ENCODE data around the gene TMED4.
A peak's percentile ranks its signal among the peaks of the same experiment; 100 is the strongest.
"Not testable (repeated sequence)": the region's sequence is repeated elsewhere in the genome, so short reads cannot be mapped to it uniquely, and the experiment has no call there.

The TMED4 gene

DNA sequence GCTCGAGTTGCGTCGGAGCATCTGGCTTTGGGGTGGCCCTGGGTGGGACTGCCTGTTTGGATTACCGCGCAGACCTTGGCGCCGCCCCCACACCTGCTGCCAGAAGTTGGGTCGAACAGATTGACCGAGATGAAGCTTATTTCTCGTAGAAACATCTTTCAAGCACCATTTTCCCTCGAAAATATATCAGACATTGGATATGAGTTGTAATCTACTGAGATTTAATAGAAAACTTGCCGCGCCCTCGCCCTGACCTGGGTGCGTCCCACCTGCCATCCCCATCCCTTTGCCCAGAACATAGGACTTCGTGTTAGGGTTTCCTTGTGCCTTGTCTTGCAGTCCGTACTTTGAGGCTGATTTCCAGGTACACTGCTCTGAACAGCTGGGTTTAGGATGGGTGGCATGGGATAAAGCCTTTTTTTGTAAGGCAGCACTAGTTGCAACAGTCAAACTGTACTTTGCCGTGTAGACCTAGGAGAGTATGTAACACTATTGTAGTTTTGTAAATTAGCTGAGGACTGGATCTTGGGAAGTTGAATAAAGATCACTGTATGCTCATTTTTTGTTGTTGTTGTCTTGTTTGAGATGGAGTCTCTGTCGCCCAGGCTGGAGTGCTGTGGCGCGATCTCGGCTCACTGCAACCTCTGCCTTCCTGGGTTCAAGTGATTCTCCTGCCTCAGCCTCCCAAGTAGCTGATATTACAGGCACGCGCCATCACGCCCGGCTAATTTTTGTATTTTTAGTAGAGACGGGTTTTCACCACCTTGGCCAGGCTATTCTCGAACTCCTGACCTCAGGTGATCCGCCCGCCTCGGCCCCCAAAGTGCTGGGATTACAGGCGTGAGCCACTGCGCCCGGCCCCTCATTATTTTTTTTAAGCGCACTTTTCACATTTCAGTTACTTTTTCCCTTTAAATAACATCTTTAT is 25.4 kb upstream of the TMED4 start:
- no peak for DNase-seq (ENCODE audit: low read depth, low spot score)

DNA sequence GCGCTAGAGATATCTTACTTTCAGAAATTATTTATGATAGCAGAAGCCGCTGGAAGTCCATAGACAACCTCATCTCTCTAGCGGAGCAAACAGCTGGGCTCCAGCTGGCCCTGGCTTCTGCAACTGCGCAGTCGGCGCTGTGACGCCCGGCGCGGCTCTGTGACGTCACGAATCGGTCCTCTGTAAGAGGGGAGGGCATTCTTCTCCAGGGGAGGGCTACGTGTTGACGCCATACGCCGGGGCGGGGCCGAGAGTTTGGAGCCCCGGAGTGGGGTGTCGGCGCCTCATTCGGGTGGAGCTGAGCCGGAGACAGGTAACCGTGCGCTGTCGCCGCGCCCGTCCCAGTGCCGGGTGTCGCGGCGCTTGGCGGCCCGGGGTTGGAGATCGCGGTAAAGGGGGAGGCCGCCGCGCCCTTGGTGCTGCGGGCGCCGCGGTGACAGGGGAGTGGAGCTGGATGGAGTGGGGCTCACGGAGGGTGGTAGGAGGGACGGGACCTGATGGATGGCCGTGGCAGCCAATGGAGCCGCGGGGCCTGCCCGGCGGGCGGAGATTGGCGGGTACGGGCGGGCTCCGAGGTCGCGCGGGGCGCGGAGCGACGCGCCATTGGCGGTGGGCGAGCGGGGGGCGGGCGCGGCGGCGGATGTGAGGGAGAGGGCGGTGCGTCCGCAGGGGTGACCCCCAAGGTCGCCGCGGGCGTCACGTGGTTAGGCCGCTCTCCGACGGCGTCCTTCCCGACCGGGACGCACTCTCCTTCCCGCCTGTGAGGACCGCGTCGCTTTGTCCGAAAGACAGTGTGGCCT is 24.5 kb upstream of the TMED4 start, which contains the start of gene OGDH:
Gene OGDH, plus strand, starts transcription at position 287 of the 800 bp plus-strand sequence. CDS start 17,717 bp downstream, outside the sequence.
- DNase-seq (ENCODE audit: low read depth, low spot score): peak; percentile 99

DNA sequence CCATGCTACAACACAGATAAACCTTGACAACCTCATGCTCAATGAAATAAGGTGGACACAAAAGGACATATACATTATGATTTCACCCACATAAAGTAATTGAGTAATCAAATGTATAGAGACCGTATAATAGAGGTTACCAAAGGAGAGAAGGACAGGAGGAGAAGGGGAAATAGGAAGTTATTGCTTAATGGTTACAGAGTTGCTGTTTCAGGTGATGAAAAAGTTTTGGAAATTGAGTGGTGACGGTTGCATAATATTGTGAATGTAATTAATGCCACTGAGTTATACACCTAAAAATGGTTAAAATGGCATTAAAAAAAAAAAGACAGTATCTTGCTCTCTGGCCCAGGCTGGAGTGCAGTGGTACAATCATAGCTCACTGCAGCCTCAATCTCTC is 22.9 kb upstream of the TMED4 start:
- DNase-seq (ENCODE audit: low read depth, low spot score): no peak

DNA sequence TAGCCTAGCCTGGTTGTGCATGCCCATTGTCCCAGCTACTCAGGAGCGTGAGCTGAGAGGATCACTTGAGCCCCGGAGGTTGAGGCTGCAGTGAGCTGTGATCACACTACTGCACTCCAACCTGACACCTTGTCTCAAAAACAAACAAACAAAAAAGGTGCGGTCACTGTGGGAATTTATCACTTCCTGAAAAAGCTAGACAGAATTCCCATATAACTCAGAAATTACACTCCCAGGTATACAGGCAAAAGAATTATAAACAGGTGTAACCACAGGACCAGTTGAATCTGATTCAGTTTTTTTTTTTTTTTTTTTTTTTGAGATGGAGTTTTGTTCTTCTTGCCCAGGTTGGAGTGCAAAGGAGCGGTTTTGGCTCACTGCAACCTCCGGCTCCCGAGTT is 21.2 kb upstream of the TMED4 start:
- DNase-seq (ENCODE audit: low read depth, low spot score): no peak

DNA sequence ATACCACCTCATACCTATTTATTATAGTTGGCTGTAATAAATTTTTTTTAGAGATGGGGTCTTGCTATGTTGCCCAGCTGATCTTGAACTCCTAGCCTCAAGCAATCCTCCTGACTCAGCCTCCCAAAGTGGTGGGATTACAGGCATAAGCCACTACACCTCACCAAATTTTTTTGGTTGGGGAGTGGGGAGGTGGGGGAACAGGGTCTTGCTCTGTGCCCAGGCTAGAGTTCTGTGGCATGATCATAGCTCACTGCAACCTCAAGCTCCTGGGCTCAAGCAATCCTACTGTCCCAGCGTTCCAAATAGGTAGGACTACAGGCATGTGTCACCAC is 20.5 kb upstream of the TMED4 start:
- no peak for DNase-seq (ENCODE audit: low read depth, low spot score)

DNA sequence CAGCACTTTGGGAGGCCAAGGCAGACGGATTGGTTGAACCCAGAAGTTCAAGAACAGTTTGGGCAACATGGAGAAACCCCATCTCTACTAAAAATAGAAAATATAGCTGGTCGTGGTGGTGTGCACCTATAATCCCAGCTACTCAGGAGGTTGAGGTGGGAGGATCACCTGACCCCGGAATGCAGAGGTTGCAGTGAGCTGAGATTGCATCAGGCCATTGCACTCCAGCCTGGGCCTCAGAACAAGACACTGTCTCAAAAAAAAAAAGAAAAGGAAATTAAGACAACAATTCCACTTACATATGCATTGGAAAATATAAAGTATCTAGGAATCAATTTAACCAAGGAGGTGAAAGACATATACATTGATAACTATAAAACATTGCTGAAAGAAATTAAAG is 17.2 kb upstream of the TMED4 start:
- no peak for DNase-seq (ENCODE audit: low read depth, low spot score)

DNA sequence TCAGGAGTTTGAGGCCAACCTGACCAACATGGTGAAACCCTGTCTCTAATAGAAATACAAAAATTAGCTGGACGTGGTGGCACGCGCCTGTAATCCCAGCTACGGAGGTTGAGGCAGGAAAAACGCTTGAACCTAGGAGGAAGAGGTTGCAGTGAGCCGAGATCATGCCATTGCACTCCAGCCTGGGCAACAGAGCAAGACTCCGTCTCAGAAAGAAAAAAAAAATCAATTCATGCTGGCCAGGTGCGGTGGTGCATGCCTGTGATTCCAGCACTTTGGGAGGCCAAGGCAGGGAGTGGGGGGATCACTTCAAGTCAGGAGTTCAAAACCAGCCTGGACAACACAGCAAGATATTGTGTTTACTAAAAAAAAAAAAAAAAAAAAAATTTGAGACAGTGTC is 15.2 kb upstream of the TMED4 start:
- DNase-seq (ENCODE audit: low read depth, low spot score): not testable (repeated sequence)

DNA sequence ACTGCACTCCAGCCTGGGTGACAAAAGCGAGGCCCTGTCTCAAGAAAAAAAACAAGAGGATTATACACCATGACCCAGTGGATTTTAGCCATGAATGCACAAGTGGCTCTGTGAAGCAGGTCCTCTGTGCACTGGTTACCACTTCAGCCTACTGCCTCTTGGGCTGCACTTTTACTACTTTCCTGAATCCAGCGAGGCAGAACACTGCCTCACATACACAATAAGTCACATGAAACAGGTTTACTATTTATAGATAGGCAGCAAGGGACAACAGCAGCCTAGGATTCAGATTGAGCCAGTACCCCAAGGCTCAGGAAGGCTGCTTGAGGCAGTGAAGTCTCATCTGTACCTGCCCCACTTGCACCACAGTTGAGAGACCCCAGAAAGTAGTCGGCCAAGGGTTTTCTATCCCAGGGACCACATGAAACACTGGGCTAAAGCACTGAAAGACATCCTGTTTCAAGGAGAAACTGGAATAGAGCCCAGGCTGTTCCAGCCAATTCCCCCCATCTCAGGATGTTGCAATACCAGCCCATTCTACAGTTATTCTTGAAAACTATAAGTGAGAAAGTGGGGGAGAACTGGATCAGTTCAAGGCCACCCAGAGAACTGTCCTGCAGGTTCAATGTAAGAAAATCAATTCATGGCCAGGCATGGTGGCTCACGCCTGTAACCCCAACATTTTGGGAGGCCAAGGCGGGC is 14.1 kb upstream of the TMED4 start:
- no peak for DNase-seq (ENCODE audit: low read depth, low spot score)

DNA sequence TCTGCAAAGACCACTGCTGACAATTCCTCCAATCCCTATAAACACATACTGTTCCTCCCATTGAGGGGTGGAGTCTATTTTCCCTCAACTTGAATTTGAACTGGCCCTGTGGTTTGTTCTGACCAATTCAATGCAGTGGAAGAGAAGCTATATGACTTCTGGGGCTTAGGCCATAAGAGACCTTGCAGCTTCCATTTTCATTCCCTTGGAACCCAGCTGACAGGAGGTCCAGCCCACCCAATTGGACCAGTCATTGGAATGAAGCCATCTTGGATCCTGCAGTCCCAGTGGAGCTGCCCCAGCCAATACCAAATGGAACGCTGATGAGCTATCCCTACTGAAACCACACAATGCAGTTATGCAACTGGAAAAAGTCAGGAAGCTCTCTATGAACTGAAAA is 8.9 kb upstream of the TMED4 start:
- no peak for DNase-seq (ENCODE audit: low read depth, low spot score)

DNA sequence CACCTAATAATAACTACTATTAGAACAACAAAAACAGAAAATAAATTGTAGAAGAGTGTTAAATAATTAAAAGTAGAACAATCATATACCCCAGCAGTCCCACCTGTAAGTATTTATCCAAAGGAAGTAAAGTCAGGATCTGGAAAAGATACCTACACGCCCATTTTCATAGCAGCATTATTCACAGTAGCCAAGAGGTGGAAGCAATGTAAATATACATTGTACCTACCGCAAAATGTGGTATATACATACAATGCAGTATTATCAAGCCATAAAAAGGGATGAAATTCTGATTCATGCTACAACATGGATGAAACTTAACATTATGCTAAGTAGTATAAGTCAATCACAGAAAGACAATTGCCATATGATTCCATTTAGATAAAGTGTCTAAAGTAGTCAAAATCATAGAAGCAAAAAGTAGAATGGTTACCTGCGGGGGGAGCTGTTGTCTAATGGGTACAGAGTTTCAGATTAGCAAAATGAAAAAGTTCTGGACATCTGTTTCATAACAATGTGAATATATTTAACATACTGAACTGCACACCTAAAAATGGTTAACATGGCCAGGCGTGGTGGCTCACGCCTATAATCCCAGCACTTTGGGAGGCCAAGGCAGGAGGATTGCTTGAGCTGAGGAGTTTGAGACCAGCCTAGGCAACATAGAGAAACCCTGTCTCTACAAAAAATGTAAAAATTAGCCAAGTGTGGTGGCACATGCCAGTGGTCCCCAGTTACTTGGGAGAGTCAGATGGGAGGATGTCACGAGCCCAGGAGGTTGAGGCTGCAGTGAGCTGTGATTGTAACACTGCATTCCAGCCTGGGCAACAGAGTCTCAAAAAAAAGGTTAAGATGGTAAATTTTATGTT is 6.0 kb upstream of the TMED4 start:
- peak; percentile 67 for DNase-seq (ENCODE audit: low read depth, low spot score)

DNA sequence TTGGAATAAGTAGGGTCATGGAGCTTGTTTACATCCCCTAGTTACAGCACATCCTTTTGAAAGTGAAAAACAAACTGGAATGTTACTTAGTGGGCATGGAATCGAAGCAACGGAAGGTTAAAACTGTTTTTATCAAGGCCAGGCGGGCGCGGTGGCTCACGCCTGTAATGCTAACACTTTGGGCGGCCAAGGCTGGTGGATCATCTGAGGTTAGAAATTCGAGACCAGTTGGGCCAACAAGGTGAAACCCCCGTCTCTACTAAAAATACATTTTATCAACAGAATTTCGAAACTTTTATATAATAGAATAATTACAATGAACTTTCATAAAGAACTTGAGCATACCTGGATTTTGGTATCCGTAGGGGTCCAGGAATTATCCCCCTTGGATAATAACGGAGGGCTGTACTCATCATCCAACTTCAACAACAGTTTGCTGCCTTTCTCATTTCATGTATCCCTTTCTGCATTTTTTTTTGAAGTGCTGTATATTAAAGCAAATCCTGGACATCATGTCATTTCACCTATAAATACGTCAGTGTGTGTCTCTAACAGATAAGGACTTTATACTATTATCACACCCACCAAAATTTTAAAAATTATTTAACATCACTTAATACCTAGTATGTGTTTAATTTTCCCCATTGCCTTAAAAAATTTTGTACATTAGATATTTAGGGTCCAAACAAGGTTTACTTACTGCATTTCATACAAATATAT is 1.3 kb upstream of the TMED4 start:
- DNase-seq (ENCODE audit: low read depth, low spot score): no peak

DNA sequence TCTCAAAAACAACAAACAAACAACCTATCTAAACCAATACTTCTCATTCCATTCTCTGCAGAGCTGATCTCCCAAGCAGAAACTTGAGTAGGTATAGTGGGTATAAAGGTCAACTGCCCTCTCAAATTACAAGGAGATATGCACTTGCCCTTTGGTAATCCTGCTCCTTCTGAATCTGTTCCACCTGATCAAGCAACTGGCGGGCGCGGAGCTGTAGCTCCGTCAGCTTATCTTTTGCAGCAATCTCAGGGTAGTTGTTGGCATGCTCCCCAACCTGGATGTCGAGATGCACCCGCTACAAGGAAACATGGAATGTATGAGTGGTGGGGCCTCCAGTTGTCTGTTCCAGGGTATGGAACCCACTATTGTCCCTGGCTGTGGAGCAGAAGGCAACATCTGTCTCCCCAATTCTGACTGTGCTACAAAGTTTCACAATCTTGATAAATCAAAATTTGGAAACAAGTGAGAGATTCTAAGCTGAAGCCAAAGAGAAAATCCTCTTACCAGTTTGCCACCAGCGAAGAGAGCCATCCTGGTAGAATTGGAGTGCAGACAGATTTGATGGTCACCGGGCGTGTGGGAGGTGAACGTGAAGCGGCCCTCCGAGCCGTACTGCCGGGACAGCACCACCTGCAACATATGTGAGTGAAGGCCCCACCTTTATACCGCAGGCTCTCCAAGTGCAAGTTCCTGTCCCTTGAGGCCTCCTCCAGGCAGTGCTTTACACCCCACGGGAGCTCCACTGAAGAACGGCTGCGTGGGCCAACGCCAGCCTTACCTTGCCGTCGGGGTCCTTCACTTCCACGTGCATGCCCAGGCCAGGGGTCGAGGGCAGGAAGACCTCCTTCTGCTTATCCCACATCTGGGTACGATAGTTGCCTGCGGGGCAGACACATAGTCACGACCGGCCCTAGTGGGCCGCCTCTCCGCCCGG is 819 bp downstream of the TMED4 start:
- peak; percentile 28 for DNase-seq (ENCODE audit: low read depth, low spot score)

DNA sequence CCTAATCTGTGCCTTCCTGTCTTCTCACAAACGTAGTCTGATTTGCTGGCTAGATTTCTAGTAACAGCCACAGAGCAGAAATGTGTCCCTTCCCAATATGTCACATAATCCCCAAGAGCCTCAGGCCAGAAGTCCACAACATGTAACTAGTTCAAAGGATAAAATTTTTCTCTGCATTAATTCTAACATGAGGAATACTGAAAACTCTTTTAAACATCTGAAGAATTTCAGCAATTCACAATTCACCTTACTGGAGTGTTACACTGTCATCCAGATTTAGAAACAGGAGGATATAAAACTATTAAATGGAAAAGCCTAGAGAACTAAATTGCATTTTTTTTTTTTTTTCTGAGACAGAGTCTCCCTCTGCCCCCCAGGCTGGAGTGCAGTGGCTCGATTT is 5.8 kb downstream of the TMED4 start:
- DNase-seq (ENCODE audit: low read depth, low spot score): no peak

DNA sequence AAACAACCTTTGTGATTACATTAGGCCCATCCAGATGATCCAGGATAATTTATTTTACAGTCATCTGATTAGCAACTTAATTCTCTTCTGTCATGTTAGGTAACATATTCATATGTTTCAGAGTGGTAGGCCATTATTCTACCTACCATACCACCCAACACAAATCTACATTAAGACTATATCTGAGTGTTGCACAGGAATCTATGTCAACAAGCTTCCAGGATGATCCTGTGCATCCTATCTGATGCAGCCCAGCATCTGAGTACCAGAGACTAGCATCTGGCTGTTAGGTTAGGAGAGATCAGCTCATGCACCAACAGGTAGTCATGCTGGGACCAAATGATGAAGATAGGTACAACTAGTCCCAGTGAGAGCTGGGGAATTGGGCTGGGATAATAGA is 7.0 kb downstream of the TMED4 start:
- DNase-seq (ENCODE audit: low read depth, low spot score): no peak

DNA sequence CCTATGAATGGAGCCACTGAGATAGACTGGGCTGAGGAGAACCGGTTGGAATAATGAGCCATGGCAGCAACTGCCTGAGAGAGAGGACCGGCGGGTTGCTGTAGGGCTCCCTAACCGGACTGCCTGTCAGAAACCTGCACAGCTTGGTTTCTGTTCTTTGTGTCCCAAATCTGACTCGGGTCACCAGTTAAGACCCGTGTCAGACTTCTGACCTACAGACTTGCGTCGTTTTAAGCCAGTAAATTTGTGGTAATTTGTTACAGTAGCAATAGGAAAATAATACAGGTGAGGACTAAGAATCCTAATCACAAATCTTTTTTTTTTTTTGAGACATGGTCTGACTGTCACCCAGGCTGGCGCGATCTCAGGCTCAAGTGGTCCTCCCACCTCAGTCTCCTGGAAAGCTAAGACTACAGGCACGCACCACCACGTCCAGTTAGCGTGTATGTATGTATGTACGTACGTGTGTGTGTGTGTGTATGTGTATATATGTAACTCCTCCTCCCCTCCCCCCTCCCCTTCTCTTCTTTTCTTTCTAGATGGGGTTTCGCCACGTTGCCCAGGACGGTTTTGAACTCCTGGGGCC is 7.7 kb downstream of the TMED4 start:
- no peak for DNase-seq (ENCODE audit: low read depth, low spot score)

DNA sequence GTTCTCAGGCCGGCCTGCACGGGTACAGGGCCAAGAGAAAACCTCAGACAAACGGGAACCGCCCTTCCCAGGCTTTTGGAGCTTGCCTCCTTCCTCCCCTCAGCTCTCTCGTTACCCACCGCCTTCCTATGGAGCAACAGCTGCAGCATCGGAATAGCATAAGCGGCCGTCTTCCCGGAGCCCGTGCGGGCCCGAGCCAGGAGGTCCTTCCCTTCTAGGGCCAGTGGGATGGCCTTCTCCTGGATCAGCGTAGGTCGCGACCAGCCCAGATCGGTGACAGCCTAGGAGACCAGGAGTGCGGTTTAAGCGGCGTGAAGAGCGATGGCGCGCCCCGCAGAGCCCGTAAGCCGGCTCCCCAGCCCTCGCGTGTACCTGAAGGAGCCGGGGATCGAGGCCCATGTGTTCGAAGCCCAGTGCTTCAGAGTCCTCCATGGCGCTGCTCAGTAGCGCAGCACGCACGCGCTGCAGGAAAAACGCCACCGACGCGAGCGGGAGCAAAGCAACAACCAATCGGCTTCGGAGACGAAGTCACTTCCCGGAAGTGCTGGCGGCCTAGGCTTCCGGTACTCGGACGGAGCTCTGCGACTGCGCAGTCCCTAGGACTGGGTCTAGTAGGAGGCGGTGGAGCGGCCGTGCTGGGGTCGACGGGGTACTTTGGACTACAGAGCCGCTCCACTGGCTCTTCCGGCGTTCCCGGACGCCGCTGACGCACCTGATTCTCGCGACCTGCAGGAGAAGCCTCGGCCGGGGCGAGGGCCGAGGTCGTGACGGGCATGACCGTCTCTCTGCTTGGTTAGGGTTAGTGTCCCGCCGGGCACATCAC is 8.4 kb downstream of the TMED4 start, which contains the start of gene DDX56:
Gene DDX56, minus strand, starts transcription at position 445 of the 823 bp plus-strand sequence. Its CDS starts 13 bp downstream, at position 432.
- peak; percentile 97 for DNase-seq (ENCODE audit: low read depth, low spot score)

DNA sequence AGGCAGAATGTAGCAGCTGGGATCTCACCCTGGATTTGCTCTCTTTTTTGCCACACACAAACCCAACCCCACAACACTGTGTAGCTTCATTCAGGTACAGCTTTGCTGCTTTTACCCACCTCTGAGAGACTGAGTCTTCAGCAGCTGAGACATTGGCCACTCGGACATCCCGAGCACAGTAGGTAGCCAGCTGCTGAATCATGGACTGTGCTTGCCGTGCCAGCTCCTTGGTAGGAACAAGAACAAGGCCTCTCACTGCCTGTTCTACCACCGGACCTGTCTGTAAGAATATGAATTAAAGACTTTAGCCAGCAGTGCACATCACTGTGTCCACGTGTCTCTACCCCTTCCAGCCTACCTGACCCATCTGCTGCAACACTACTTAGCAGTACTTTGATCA is 9.3 kb downstream of the TMED4 start:
- no peak for DNase-seq (ENCODE audit: low read depth, low spot score)

DNA sequence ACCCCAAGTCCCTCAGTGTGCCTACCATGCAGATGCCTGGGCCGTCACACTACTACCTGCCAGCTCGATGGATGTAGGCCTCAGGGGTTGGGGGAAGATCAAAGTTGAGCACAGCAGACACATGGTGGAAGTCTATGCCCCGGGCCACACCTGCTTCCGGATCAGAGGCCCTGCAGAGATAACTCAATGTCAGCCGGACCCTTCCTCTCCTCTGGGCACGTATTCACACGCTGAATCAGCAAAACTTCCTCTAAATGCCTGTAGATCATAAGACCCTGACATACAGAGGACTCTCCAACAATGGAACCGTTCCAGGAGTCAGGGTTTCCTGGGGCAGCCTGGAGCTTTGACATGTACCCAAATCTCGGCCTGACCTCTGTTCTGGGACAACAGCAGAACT is 12.1 kb downstream of the TMED4 start:
- no peak for DNase-seq (ENCODE audit: low read depth, low spot score)
